Epithelial cell of proximal tubule (primary cell): ENCODE data around the gene ARPC4. TPM values are rescaled to one million over a fixed set of nuclear protein-coding genes. Genes with fewer than 3 reads are reported as not detected.

Source experiments
- DNase-seq: peaks from one replicate; pipeline ENCODE4 v3.0.0-alpha.2; 2011; ENCODE audit warnings: low read depth
- H3K4me3 ChIP-seq: 2 replicates; pipeline ENCODE4 v1.5.1; 2011; ENCODE audit warnings: low read depth, mild to moderate bottlenecking, low read length
- CTCF ChIP-seq: conservative IDR thresholded peaks from 2 replicates; pipeline ENCODE4 v1.5.1; 2012; ENCODE audit warnings: low read depth, mild to moderate bottlenecking, low read length
- total RNA-seq: library from RNA; depleted of rRNA; stranded (reverse); fragments of >200 nt; gene quantifications from 2 replicates; pipeline ENCODE4 v1.2.3, GENCODE V29; 2015

The ARPC4 gene
- total RNA-seq, 1 donor from 2014 or later = 153 TPM

- no peak for DNase-seq
- TF ChIP-seq CTCF = no peak
- H3K4me3 ChIP-seq = no peak overlapping the region
These were observed 23.1 kb downstream of the ARPC4 start for GRCh38 chr3:9815986-9816385.

GRCh38 chr3:9817436-9817835 lies 24.6 kb downstream of the ARPC4 start:
- TF ChIP-seq CTCF = no peak
- no peak overlapping the region for H3K4me3 ChIP-seq
- DNase-seq = no peak

- no peak for TF ChIP-seq CTCF
- H3K4me3 ChIP-seq = no peak overlapping the region
- no peak for DNase-seq
These were observed 25.9 kb downstream of the ARPC4 start for GRCh38 chr3:9818666-9819335.

- no peak for DNase-seq
- TF ChIP-seq CTCF = no peak
- no peak overlapping the region for H3K4me3 ChIP-seq
These were observed 27.7 kb downstream of the ARPC4 start for GRCh38 chr3:9820543-9820942.

- no peak for DNase-seq
- peak; percentile 39 for TF ChIP-seq CTCF
- no peak overlapping the region for H3K4me3 ChIP-seq
These were observed 28.1 kb downstream of the ARPC4 start for GRCh38 chr3:9820946-9821345.

GRCh38 chr3:9825451-9826040 lies 32.7 kb downstream of the ARPC4 start:
- TF ChIP-seq CTCF = no peak

More at GRCh38 chr3:9825451-9826040, 32.7 kb downstream of the ARPC4 start:
- H3K4me3 ChIP-seq = no peak overlapping the region
- no peak for DNase-seq
